ENCODE measurements around the gene UNC119. TPM values are rescaled to one million over a fixed set of nuclear protein-coding genes. Genes with fewer than 3 reads are reported as not detected.
"Not testable (repeated sequence)": the region's sequence is repeated elsewhere in the genome, so short reads cannot be mapped to it uniquely, and the experiment has no call there.

Gene UNC119
- total RNA-seq, 5 donors from 2014 or later (not counting 1 experiment from before 2014, with no cell fraction given): 37.7 to 51.7 (median 44.5) TPM

GRCh38 chr17:28522281-28522680 lies 30.1 kb downstream of the UNC119 start:
- no CpG with 5 or more reads among the region's 4 CpGs for WGBS (ENCODE audit: insufficient coverage)
- H3K36me3 Mint-ChIP-seq; H3K4me3 Mint-ChIP-seq; H3K9me3 Mint-ChIP-seq; H3K27ac Mint-ChIP-seq; DNase-seq; H3K27ac ChIP-seq (ENCODE audit: low read length); H3K4me1 Mint-ChIP-seq; POLR2A ChIA-PET; H3K4me1 ChIP-seq (ENCODE audit: control insufficient read depth in 1 of 2, extremely low read depth in 1 of 2, insufficient read depth in 2 of 2, low read length in 2 of 2); H3K36me3 ChIP-seq (ENCODE audit: control insufficient read depth in 2 of 2, extremely low read depth in 1 of 2, insufficient read depth in 1 of 2, low read length in 1 of 2); ATAC-seq (replicated peaks in 1 of 4); H3K4me3 ChIP-seq (ENCODE audit: control insufficient read depth in 1 of 2, extremely low read depth in 1 of 2, low read length in 1 of 2); H3K9me3 ChIP-seq; H3K27me3 Mint-ChIP-seq; CTCF ChIA-PET; H3K27me3 ChIP-seq (replicated peaks in 1 of 2; ENCODE audit: control insufficient read depth in 2 of 2, extremely low read depth in 1 of 2, insufficient read depth in 2 of 2, low read length in 1 of 2): not testable (repeated sequence)

- POLR2A ChIA-PET: no interaction called here
- Mint-ChIP-seq H3K4me1 (no peaks in the 10 kb centered on the region), H3K36me3 (no peaks in the 10 kb centered on the region), H3K9me3 (no peaks in the 10 kb centered on the region), H3K4me3 (no peak overlapping the region), H3K27me3 (peaks cover 0 to 3% of the 10 kb centered on the region in 2 donors), H3K27ac (no peak overlapping the region)
- no peaks in the 10 kb centered on the region for H3K4me1 ChIP-seq (ENCODE audit: control insufficient read depth in 1 of 2, extremely low read depth in 1 of 2, insufficient read depth in 2 of 2, low read length in 2 of 2)
- CTCF ChIA-PET: no interaction called here
- no peaks in the 10 kb centered on the region for H3K9me3 ChIP-seq
- ATAC-seq (replicated peaks in 1 of 4) (no peak), DNase-seq (no peak)
- H3K27ac ChIP-seq (ENCODE audit: low read length): no peak overlapping the region
- 91% methylated on average over 6 of the region's 21 CpGs for WGBS (ENCODE audit: insufficient coverage)
- peaks cover 0 to 4% of the 10 kb centered on the region in 2 experiments for H3K27me3 ChIP-seq (replicated peaks in 1 of 2; ENCODE audit: control insufficient read depth in 2 of 2, extremely low read depth in 1 of 2, insufficient read depth in 2 of 2, low read length in 1 of 2)
- no peak overlapping the region for H3K4me3 ChIP-seq (ENCODE audit: control insufficient read depth in 1 of 2, extremely low read depth in 1 of 2, low read length in 1 of 2)
- H3K36me3 ChIP-seq (ENCODE audit: control insufficient read depth in 2 of 2, extremely low read depth in 1 of 2, insufficient read depth in 1 of 2, low read length in 1 of 2): no peaks in the 10 kb centered on the region
These were observed 30.9 kb downstream of the UNC119 start for GRCh38 chr17:28521311-28522085.

DNA sequence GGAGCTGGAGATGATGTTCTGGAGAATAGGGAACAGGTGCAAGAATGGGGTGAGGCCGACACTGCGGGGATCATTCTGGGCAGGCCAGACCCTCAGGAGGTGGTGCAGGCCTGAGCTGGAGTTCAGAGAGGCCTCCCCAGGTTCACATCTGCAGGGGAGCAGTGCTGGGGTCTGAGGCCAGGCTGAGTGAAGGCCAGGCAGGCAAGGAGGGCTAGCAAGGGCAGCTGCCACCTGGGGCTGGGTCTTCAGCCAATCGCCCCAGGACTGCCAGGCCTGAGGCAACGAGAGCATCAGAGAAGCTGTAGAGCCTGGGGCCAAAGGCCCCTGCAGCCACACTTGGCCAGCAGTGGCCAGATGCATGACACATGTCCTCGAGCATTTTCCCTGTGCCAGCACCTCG lies 31.7 kb downstream of the UNC119 start:
- WGBS (ENCODE audit: insufficient coverage): 65% methylated on average over 6 of the region's 6 CpGs
- no peak overlapping the region for H3K27ac ChIP-seq (ENCODE audit: low read length)
- no peaks in the 10 kb centered on the region for H3K4me1 ChIP-seq (ENCODE audit: control insufficient read depth in 1 of 2, extremely low read depth in 1 of 2, insufficient read depth in 2 of 2, low read length in 2 of 2)
- ChIA-PET CTCF (no interaction called here), POLR2A (interaction anchor here in 1 of 2 donors (0.6 kb wide), 1 partner anchor 114 kb away, joined by 3 read pairs; no protein-coding TSS in a partner anchor)
- no peaks in the 10 kb centered on the region for H3K9me3 Mint-ChIP-seq
- H3K4me1 Mint-ChIP-seq: no peaks in the 10 kb centered on the region
- no peak overlapping the region for H3K27ac Mint-ChIP-seq
- no peak overlapping the region for H3K4me3 ChIP-seq (ENCODE audit: control insufficient read depth in 1 of 2, extremely low read depth in 1 of 2, low read length in 1 of 2)
- H3K27me3 ChIP-seq (replicated peaks in 1 of 2; ENCODE audit: control insufficient read depth in 2 of 2, extremely low read depth in 1 of 2, insufficient read depth in 2 of 2, low read length in 1 of 2): peaks cover 0 to 4% of the 10 kb centered on the region in 2 experiments
- ATAC-seq (replicated peaks in 1 of 4) (no peak), DNase-seq (no peak)
- H3K36me3 ChIP-seq (ENCODE audit: control insufficient read depth in 2 of 2, extremely low read depth in 1 of 2, insufficient read depth in 1 of 2, low read length in 1 of 2): no peaks in the 10 kb centered on the region
- no peaks in the 10 kb centered on the region for H3K9me3 ChIP-seq
- peaks cover 0 to 3% of the 10 kb centered on the region in 2 donors for H3K27me3 Mint-ChIP-seq
- no peak overlapping the region for H3K4me3 Mint-ChIP-seq
- no peaks in the 10 kb centered on the region for H3K36me3 Mint-ChIP-seq

- 11% methylated on average over 3 of the region's 5 CpGs for WGBS (ENCODE audit: insufficient coverage)
- H3K27ac Mint-ChIP-seq: no peak overlapping the region
- Histone ChIP-seq H3K4me1 (ENCODE audit: control insufficient read depth in 1 of 2, extremely low read depth in 1 of 2, insufficient read depth in 2 of 2, low read length in 2 of 2) (no peaks in the 10 kb centered on the region), H3K27me3 (replicated peaks in 1 of 2; ENCODE audit: control insufficient read depth in 2 of 2, extremely low read depth in 1 of 2, insufficient read depth in 2 of 2, low read length in 1 of 2) (peaks cover 0 to 12% of the 10 kb centered on the region in 2 experiments), H3K36me3 (ENCODE audit: control insufficient read depth in 2 of 2, extremely low read depth in 1 of 2, insufficient read depth in 1 of 2, low read length in 1 of 2) (no peaks in the 10 kb centered on the region), H3K27ac (ENCODE audit: low read length) (no peak overlapping the region), H3K4me3 (ENCODE audit: control insufficient read depth in 1 of 2, extremely low read depth in 1 of 2, low read length in 1 of 2) (no peak overlapping the region), H3K9me3 (no peaks in the 10 kb centered on the region)
- no peaks in the 10 kb centered on the region for H3K9me3 Mint-ChIP-seq
- no peak overlapping the region for H3K4me3 Mint-ChIP-seq
- no peaks in the 10 kb centered on the region for H3K4me1 Mint-ChIP-seq
- no peak for ATAC-seq (replicated peaks in 1 of 4)
- DNase-seq: no peak
- POLR2A ChIA-PET: no interaction called here
- CTCF ChIA-PET: no interaction called here
- no peaks in the 10 kb centered on the region for H3K36me3 Mint-ChIP-seq
- peaks cover 0 to 3% of the 10 kb centered on the region in 2 donors for H3K27me3 Mint-ChIP-seq
These were observed 33.2 kb downstream of the UNC119 start for GRCh38 chr17:28519236-28519635.

DNA sequence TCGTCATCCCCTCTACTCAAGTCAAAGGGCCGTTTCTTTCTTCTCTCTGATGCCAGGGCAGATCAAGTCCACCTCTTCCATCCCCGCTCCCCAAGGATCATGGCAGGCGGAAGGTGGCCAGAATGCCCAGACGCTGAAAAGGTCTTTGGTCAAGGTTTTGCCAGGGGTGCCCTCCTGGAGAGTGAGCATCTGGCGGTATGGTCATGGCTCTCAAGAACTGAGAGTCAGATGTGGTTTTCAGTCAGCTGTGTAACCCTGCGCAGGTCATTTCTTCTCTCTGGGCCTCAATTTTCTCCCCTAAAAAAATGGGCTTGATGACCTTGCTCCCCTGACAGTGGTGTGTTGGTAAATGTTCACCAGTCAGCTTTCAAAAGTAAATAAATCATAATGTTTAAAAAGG lies 33.8 kb downstream of the UNC119 start:
- ATAC-seq (replicated peaks in 1 of 4) (no peak), DNase-seq (no peak)
- Histone ChIP-seq H3K4me1 (ENCODE audit: control insufficient read depth in 1 of 2, extremely low read depth in 1 of 2, insufficient read depth in 2 of 2, low read length in 2 of 2) (no peaks in the 10 kb centered on the region), H3K27ac (ENCODE audit: low read length) (no peak overlapping the region), H3K9me3 (no peaks in the 10 kb centered on the region), H3K4me3 (ENCODE audit: control insufficient read depth in 1 of 2, extremely low read depth in 1 of 2, low read length in 1 of 2) (no peak overlapping the region), H3K27me3 (replicated peaks in 1 of 2; ENCODE audit: control insufficient read depth in 2 of 2, extremely low read depth in 1 of 2, insufficient read depth in 2 of 2, low read length in 1 of 2) (peaks cover 0 to 19% of the 10 kb centered on the region in 2 experiments), H3K36me3 (ENCODE audit: control insufficient read depth in 2 of 2, extremely low read depth in 1 of 2, insufficient read depth in 1 of 2, low read length in 1 of 2) (no peaks in the 10 kb centered on the region)
- H3K4me1 Mint-ChIP-seq: no peaks in the 10 kb centered on the region
- POLR2A ChIA-PET: no interaction called here
- no peaks in the 10 kb centered on the region for H3K36me3 Mint-ChIP-seq
- no peaks in the 10 kb centered on the region for H3K9me3 Mint-ChIP-seq
- H3K4me3 Mint-ChIP-seq: no peak overlapping the region
- peaks cover 0 to 6% of the 10 kb centered on the region in 2 donors for H3K27me3 Mint-ChIP-seq
- 80% methylated on average over 4 of the region's 7 CpGs for WGBS (ENCODE audit: insufficient coverage)
- CTCF ChIA-PET: no interaction called here
- H3K27ac Mint-ChIP-seq: no peak overlapping the region

DNA sequence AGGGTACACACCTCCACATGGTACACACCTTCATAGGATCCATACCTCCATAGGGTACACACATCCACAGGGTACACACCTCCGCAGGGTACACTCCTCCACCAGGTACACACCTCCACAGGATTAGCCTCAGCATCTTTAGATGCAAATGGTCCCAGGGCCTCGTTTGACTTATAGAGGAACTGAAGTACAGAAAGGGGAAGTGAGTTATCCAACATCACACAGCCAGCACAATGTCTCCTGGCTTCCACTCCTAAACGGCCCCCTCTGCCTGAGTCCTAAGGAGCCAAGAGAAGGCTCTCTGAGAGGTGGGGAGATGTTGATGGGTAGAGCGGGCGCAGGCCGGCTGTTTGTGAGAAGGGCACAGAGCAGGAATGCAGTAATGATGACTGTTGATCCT lies 34.3 kb downstream of the UNC119 start:
- Histone ChIP-seq H3K4me3 (ENCODE audit: control insufficient read depth in 1 of 2, extremely low read depth in 1 of 2, low read length in 1 of 2) (no peak overlapping the region), H3K4me1 (ENCODE audit: control insufficient read depth in 1 of 2, extremely low read depth in 1 of 2, insufficient read depth in 2 of 2, low read length in 2 of 2) (no peaks in the 10 kb centered on the region), H3K36me3 (ENCODE audit: control insufficient read depth in 2 of 2, extremely low read depth in 1 of 2, insufficient read depth in 1 of 2, low read length in 1 of 2) (no peaks in the 10 kb centered on the region), H3K9me3 (no peaks in the 10 kb centered on the region), H3K27me3 (replicated peaks in 1 of 2; ENCODE audit: control insufficient read depth in 2 of 2, extremely low read depth in 1 of 2, insufficient read depth in 2 of 2, low read length in 1 of 2) (peaks cover 0 to 22% of the 10 kb centered on the region in 2 experiments), H3K27ac (ENCODE audit: low read length) (no peak overlapping the region)
- Mint-ChIP-seq H3K36me3 (no peaks in the 10 kb centered on the region), H3K27ac (no peak overlapping the region), H3K9me3 (no peaks in the 10 kb centered on the region), H3K4me1 (no peaks in the 10 kb centered on the region), H3K4me3 (no peak overlapping the region), H3K27me3 (peaks cover 0 to 9% of the 10 kb centered on the region in 2 donors)
- CTCF ChIA-PET: no interaction called here
- ATAC-seq (replicated peaks in 1 of 4) (no peak), DNase-seq (no peak)
- no CpG with 5 or more reads among the region's 6 CpGs for WGBS (ENCODE audit: insufficient coverage)
- POLR2A ChIA-PET: no interaction called here

All from T-cell (primary cell).